Limb (tissue), 2 donors: ENCODE data around the gene TRIM66.
A peak's percentile ranks its signal among the peaks of the same experiment; 100 is the strongest.
"Not testable (repeated sequence)": the region's sequence is repeated elsewhere in the genome, so short reads cannot be mapped to it uniquely, and the experiment has no call there.

Experiments used
- DNase-seq, 2 donors: peaks; one replicate each; pipeline ENCODE4 v3.0.0-alpha.2; 2016; ENCODE audit errors: extremely low spot score in 2 of 2

Gene TRIM66

GRCh38 chr11:8692417-8692816, 10.0 kb upstream of the TRIM66 start:
- DNase-seq, result no peak

DNA sequence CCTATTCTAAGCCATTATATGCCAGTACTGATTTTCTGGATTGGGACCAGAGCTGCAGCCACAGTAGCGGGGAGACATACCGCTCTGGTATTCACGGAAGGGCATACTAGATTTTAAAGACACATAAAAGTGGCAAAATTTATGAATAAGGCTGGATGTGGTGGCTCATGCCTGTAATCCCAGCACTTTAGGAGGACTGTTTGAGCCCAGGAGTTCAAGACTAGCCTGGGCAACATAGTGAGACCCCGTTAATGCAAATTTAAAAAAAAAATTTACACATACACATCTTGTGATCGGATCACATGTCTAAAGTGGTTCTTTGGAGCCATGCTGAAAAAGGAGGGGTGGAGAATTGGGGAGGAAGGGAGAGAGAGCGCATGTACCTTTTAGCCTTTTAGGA, 9.1 kb upstream of the TRIM66 start:
- no peak for DNase-seq

GRCh38 chr11:8690374-8691342, 8.2 kb upstream of the TRIM66 start:
- DNase-seq, result peak in 1 of 2 donors; percentile 1

- DNase-seq, result peak in 1 of 2 donors; percentile 5
Observed at GRCh38 chr11:8689726-8690255, 7.3 kb upstream of the TRIM66 start.

DNA sequence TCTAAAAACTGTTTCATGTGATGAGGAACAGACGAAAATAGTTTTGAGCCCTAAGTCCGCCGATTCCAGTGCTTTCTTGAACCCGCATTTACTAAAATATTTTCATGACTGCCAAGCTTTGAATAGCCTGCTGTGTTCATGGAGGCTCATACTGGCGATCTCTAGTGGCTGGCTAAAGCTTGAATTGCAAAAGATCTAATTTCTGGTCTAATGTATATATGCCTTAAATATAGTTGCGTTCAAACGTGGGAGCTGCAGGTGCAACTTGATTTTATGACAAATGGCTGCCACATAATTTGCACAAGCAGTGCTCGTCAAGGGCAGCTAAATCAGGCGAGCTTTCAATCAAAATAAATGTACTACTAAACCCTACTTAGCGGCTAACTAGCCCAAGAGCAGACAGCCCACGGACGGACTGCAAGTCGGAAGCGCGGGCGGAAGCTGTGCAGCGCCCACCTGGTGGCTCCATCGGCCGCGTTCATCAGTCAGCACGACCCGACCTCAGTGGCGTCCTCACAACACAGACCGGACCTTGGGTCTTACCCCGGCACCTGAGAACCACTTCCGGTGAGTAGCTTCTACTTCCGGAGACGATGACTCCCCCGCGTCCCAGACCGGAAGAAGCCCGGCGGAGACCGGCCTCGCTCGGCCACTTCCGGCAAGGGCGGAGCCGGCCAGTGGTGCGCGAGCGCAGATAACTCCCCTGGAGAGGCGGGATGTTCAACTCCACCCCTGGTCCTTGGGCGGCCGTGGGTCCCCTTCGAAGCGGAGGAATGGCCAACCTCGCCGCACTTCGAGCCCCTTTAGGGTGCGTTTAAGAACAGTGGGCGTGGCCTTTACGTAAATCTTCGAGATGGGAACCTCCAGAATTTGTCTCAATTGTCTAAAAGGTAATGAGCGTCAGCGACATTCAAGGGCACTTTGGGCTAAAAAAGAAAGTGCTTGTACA, 6.2 kb upstream of the TRIM66 start:
- DNase-seq, result peak; percentile 94 to 96

DNA sequence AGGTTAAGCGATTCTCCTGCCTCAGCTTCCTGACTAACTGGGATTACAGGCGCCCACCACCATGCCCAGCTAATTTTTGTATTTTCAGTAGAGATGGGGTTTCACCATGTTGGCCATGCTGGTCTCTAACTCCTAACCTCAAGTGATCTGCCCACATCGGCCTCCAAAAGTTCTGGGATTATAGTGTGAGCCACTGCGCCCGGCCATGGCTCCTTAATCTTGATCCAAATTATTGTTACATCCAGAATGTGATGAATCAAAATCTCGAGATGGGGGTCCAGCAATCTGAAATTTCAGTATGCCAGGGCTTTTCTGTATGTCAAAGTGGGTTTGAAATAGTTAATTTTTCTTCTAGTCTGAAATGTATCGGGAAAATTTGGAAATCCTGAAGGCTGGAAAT, 3.9 kb upstream of the TRIM66 start:
- no peak for DNase-seq

GRCh38 chr11:8685820-8686219, 3.4 kb upstream of the TRIM66 start:
- no peak for DNase-seq

DNA sequence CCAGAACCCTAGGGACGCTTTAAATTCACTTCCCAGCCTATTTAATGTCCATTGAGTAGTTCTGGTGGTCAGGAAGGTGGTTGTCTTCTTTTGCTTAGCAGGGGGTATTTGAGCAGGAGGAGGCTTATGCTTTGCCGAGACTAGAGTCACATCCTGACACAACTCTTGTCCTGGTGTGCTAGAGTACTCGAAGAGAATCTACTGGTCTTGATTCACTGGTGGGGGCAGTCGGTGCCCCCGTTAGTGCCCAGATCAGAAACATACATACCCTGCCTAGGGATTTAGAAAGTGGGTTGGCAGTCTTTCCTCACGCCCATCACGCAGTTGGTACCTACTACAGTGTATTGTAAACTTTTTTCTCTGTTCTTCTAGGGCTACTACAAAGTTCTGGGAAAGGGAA, 2.8 kb upstream of the TRIM66 start:
- DNase-seq, result no peak

DNA sequence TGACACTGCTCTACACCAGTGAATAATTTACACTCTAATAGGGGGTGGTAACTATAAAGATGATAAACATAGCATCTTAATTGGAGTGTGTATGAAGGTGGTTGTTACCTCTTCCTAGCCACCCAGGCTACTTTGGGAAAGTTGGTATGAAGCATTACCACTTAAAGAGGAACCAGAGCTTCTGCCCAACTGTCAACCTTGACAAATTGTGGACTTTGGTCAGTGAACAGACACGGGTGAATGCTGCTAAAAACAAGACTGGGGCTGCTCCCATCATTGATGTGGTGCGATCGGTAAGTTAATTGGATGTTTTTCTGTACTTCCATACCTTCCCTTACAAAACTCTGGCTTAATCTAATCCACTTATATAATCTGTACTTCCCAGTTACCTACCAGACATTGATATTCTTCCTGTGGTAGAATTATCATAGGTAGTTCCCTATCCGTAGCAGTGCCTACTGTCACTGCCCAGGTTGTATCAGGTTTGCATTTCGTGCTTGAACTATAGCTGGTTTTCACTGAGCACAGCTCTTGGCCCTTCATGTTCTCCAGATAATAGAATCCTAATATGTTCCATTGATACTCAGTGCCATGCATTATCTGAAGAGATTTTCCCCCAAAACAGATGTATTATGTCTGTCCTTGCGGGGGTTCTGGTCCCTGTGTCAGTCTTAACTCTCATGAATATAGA, 2.3 kb upstream of the TRIM66 start:
- no peak for DNase-seq

DNA sequence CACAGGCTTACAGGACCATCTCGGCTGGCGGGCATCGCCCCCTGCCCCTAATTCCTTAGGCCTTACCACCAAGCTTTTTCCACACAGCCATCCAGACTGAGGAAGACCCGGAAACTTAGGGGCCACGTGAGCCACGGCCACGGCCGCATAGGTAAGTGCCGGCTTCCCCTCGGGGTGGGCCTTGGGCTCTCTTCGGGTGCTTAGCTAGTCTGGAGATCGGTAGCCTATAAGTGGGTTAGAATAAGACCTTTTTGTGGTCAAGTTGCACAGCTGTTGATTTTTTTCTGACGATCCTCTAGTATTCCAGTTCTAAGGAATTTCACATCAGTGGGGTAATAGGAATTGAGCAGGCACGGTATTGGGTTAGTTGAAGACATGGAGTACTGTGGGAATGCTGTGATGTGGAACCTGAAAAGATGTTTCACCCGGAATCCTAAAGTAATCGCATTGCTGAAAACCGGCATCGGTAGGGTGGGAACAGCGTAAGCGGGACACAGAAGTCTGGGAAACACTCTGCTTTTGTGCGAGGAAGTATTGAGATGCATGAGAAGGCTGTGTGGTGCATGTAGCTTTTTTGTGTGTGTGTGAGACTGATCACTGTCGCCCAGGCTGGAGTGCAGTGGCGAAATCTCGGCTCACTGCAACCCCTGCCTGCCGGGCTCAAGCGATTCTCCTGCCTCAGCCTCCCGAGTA, 796 bp upstream of the TRIM66 start:
- no peak for DNase-seq

DNA sequence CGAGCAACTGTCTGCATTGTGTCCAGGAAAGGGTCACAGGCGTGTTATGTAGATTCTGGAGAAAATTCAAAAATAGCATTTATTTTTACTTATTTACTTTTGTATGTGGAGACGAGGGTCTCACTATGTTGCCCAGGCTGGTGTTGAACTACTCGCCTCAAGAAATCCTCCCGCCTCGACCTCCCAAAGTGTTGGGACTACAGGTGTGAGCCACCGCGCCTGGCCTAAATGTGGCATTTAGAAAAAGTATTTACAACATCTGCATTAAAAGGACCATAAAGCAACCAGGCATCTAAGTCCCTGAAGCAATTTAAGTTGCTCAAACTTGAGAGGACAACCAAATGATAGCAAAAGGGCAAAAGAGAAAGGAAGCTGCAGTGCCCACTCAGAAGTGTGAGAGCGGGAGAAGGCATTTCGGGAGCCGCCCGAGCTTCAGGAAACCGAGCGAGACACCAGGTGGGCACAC, 595 bp downstream of the TRIM66 start:
- no peak for DNase-seq

DNA sequence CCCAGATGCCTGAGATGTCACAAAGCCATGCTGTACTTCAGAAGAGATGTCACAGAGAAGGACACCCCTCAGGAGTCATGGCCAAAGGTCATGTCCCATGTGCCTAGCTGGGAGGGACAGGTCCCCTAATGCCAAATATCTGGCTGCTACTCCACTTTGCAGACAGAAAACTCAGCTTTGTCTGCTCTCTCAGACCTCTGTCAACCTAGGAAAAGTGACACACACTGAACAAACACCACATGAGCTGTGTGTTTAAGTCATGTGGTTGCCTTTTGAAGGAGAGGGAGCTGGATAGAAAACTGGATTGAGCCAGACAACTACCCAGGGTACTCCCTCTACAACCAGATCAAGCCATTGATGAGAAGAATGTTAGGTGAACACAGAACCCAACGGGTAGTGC, 3.5 kb downstream of the TRIM66 start:
- DNase-seq, result no peak

- DNase-seq, result no peak
Observed at GRCh38 chr11:8676458-8676857, 6.0 kb downstream of the TRIM66 start.

GRCh38 chr11:8674859-8675258, 7.6 kb downstream of the TRIM66 start:
- DNase-seq, result no peak

GRCh38 chr11:8672346-8672745, 10.1 kb downstream of the TRIM66 start:
- DNase-seq, result no peak

- no peak for DNase-seq
Observed at GRCh38 chr11:8671651-8672062, 10.8 kb downstream of the TRIM66 start.

- DNase-seq, result peak; percentile 39 to 72
Observed at GRCh38 chr11:8671193-8671612, 11.3 kb downstream of the TRIM66 start.

DNA sequence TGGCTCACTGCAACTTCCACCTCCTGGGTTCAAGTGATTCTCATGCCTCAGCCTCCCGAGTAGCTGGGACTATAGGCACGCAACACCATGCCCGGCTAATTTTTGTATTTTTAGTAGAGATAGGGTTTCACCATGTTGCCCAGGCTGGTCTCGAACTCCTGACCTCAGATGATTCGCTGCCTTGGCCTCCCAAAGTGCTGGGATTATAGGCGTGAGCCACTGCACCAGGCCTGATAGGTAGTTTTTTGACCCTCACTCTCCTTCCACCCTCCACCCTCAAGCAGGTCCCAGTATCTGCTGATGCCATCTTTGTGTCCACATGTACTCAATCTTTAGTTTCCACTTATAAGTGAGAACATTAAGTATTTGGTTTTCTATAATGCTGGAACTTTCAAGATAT, 12.4 kb downstream of the TRIM66 start:
- DNase-seq, result not testable (repeated sequence)

GRCh38 chr11:8665222-8665621, 17.2 kb downstream of the TRIM66 start:
- no peak for DNase-seq

- DNase-seq, result no peak
Observed at GRCh38 chr11:8661001-8661795, 21.3 kb downstream of the TRIM66 start.
